ENCODE results near the gene XK.

Gene XK

GRCh38 chrX:37677243-37677642 is 8.3 kb upstream of the XK start:
- Histone ChIP-seq H4K12ac (ENCODE audit: low read depth, low read length) (no peak overlapping the region), H3K9me3 (ENCODE audit: insufficient read depth, low read depth, low read length) (no peaks in the 10 kb centered on the region), H2BK5ac (ENCODE audit: low read depth, low read length, poor library complexity) (no peak overlapping the region), H2AK5ac (ENCODE audit: low read length) (no peak overlapping the region), H3K36me3 (ENCODE audit: control insufficient read depth in 1 of 2, insufficient read depth in 2 of 2, low read length in 2 of 2) (no peaks in the 10 kb centered on the region), H3K14ac (ENCODE audit: low read length) (no peak overlapping the region), H3K27me3 (ENCODE audit: insufficient read depth, low read length) (no peaks in the 10 kb centered on the region), H3K18ac (ENCODE audit: low read length) (no peak overlapping the region), H4K91ac (ENCODE audit: low read depth, low read length) (no peak overlapping the region), H2BK12ac (ENCODE audit: low read length) (no peak overlapping the region), H2AFZ (ENCODE audit: insufficient read depth, low read length, poor library complexity) (no peak overlapping the region), H3K23ac (ENCODE audit: low read length) (no peak overlapping the region), H3K4me2 (ENCODE audit: low read length) (no peak overlapping the region), H3K9ac (ENCODE audit: low read length) (no peak overlapping the region), H3K27ac (ENCODE audit: low read depth, low read length) (no peak overlapping the region), H3K79me1 (ENCODE audit: low read length) (no peaks in the 10 kb centered on the region), H3K4me3 (ENCODE audit: low read depth, low read length) (no peak overlapping the region), H3K4ac (ENCODE audit: low read depth, low read length) (no peak overlapping the region), H3K4me1 (ENCODE audit: control insufficient read depth in 1 of 2, insufficient read depth in 2 of 2, low read length in 2 of 2) (no peaks in the 10 kb centered on the region), H3K79me2 (ENCODE audit: control insufficient read depth, insufficient read depth, low read length, poor library complexity) (no peaks in the 10 kb centered on the region), H2BK120ac (ENCODE audit: insufficient read depth, low read length, poor library complexity) (no peak overlapping the region), H4K8ac (ENCODE audit: low read depth, low read length) (no peak overlapping the region)
- no peak for DNase-seq
- no CpG with 5 or more reads among the region's 1 CpG for WGBS (ENCODE audit: extremely low coverage, insufficient coverage, insufficient read length)

GRCh38 chrX:37677765-37678164 is 7.8 kb upstream of the XK start:
- Histone ChIP-seq H3K4me2 (ENCODE audit: low read length) (no peak overlapping the region), H3K4ac (ENCODE audit: low read depth, low read length) (no peak overlapping the region), H3K23ac (ENCODE audit: low read length) (no peak overlapping the region), H2AFZ (ENCODE audit: insufficient read depth, low read length, poor library complexity) (no peak overlapping the region), H3K79me2 (ENCODE audit: control insufficient read depth, insufficient read depth, low read length, poor library complexity) (no peaks in the 10 kb centered on the region), H4K8ac (ENCODE audit: low read depth, low read length) (no peak overlapping the region), H2BK5ac (ENCODE audit: low read depth, low read length, poor library complexity) (no peak overlapping the region), H3K4me3 (ENCODE audit: low read depth, low read length) (no peak overlapping the region), H3K79me1 (ENCODE audit: low read length) (no peaks in the 10 kb centered on the region), H4K91ac (ENCODE audit: low read depth, low read length) (no peak overlapping the region), H3K4me1 (ENCODE audit: control insufficient read depth in 1 of 2, insufficient read depth in 2 of 2, low read length in 2 of 2) (no peaks in the 10 kb centered on the region), H2AK5ac (ENCODE audit: low read length) (no peak overlapping the region), H3K9me3 (ENCODE audit: insufficient read depth, low read depth, low read length) (no peaks in the 10 kb centered on the region), H3K27ac (ENCODE audit: low read depth, low read length) (no peak overlapping the region), H2BK120ac (ENCODE audit: insufficient read depth, low read length, poor library complexity) (no peak overlapping the region), H4K12ac (ENCODE audit: low read depth, low read length) (no peak overlapping the region), H3K9ac (ENCODE audit: low read length) (no peak overlapping the region), H3K14ac (ENCODE audit: low read length) (no peak overlapping the region), H2BK12ac (ENCODE audit: low read length) (no peak overlapping the region), H3K18ac (ENCODE audit: low read length) (no peak overlapping the region), H3K27me3 (ENCODE audit: insufficient read depth, low read length) (no peaks in the 10 kb centered on the region), H3K36me3 (ENCODE audit: control insufficient read depth in 1 of 2, insufficient read depth in 2 of 2, low read length in 2 of 2) (no peaks in the 10 kb centered on the region)
- DNase-seq = no peak
- WGBS (ENCODE audit: extremely low coverage, insufficient coverage, insufficient read length) = no CpG with 5 or more reads among the region's 1 CpG

GRCh38 chrX:37678574-37678973 is 7.0 kb upstream of the XK start:
- Histone ChIP-seq H3K36me3 (ENCODE audit: control insufficient read depth in 1 of 2, insufficient read depth in 2 of 2, low read length in 2 of 2) (no peaks in the 10 kb centered on the region), H2BK12ac (ENCODE audit: low read length) (no peak overlapping the region), H4K8ac (ENCODE audit: low read depth, low read length) (no peak overlapping the region), H3K27me3 (ENCODE audit: insufficient read depth, low read length) (no peaks in the 10 kb centered on the region), H3K4me3 (ENCODE audit: low read depth, low read length) (no peak overlapping the region), H4K12ac (ENCODE audit: low read depth, low read length) (no peak overlapping the region), H2AFZ (ENCODE audit: insufficient read depth, low read length, poor library complexity) (no peak overlapping the region), H2AK5ac (ENCODE audit: low read length) (no peak overlapping the region), H3K14ac (ENCODE audit: low read length) (no peak overlapping the region), H3K4ac (ENCODE audit: low read depth, low read length) (no peak overlapping the region), H3K23ac (ENCODE audit: low read length) (no peak overlapping the region), H3K27ac (ENCODE audit: low read depth, low read length) (no peak overlapping the region), H3K9me3 (ENCODE audit: insufficient read depth, low read depth, low read length) (no peaks in the 10 kb centered on the region), H2BK120ac (ENCODE audit: insufficient read depth, low read length, poor library complexity) (no peak overlapping the region), H3K4me2 (ENCODE audit: low read length) (no peak overlapping the region), H3K4me1 (ENCODE audit: control insufficient read depth in 1 of 2, insufficient read depth in 2 of 2, low read length in 2 of 2) (no peaks in the 10 kb centered on the region), H4K91ac (ENCODE audit: low read depth, low read length) (no peak overlapping the region), H2BK5ac (ENCODE audit: low read depth, low read length, poor library complexity) (no peak overlapping the region), H3K79me1 (ENCODE audit: low read length) (no peaks in the 10 kb centered on the region), H3K18ac (ENCODE audit: low read length) (no peak overlapping the region), H3K9ac (ENCODE audit: low read length) (no peak overlapping the region), H3K79me2 (ENCODE audit: control insufficient read depth, insufficient read depth, low read length, poor library complexity) (no peaks in the 10 kb centered on the region)
- DNase-seq = no peak
- no CpG with 5 or more reads among the region's 1 CpG for WGBS (ENCODE audit: extremely low coverage, insufficient coverage, insufficient read length)

- Histone ChIP-seq H2BK120ac (ENCODE audit: insufficient read depth, low read length, poor library complexity) (no peak overlapping the region), H4K8ac (ENCODE audit: low read depth, low read length) (no peak overlapping the region), H3K79me2 (ENCODE audit: control insufficient read depth, insufficient read depth, low read length, poor library complexity) (no peaks in the 10 kb centered on the region), H3K4me1 (ENCODE audit: control insufficient read depth in 1 of 2, insufficient read depth in 2 of 2, low read length in 2 of 2) (no peaks in the 10 kb centered on the region), H3K18ac (ENCODE audit: low read length) (no peak overlapping the region), H4K12ac (ENCODE audit: low read depth, low read length) (no peak overlapping the region), H2AFZ (ENCODE audit: insufficient read depth, low read length, poor library complexity) (no peak overlapping the region), H3K79me1 (ENCODE audit: low read length) (no peaks in the 10 kb centered on the region), H2AK5ac (ENCODE audit: low read length) (no peak overlapping the region), H2BK5ac (ENCODE audit: low read depth, low read length, poor library complexity) (no peak overlapping the region), H3K4me3 (ENCODE audit: low read depth, low read length) (no peak overlapping the region), H3K9me3 (ENCODE audit: insufficient read depth, low read depth, low read length) (no peaks in the 10 kb centered on the region), H3K36me3 (ENCODE audit: control insufficient read depth in 1 of 2, insufficient read depth in 2 of 2, low read length in 2 of 2) (no peaks in the 10 kb centered on the region), H3K4ac (ENCODE audit: low read depth, low read length) (no peak overlapping the region), H3K14ac (ENCODE audit: low read length) (no peak overlapping the region), H3K23ac (ENCODE audit: low read length) (no peak overlapping the region), H3K4me2 (ENCODE audit: low read length) (no peak overlapping the region), H2BK12ac (ENCODE audit: low read length) (no peak overlapping the region), H3K27me3 (ENCODE audit: insufficient read depth, low read length) (no peaks in the 10 kb centered on the region), H4K91ac (ENCODE audit: low read depth, low read length) (no peak overlapping the region), H3K27ac (ENCODE audit: low read depth, low read length) (no peak overlapping the region), H3K9ac (ENCODE audit: low read length) (no peak overlapping the region)
- no peak for DNase-seq
- WGBS (ENCODE audit: extremely low coverage, insufficient coverage, insufficient read length) = no CpG with 5 or more reads among the region's 1 CpG
Measured at GRCh38 chrX:37679230-37679629, 6.4 kb upstream of the XK start.

All from trophoblast cell (in vitro differentiated cells and primary cell).